B cell (primary cell): ENCODE measurements around the gene MTX2. TPM values are rescaled to one million over a fixed set of nuclear protein-coding genes. Genes with fewer than 3 reads are reported as not detected.

ENCODE experiments used
- ATAC-seq: fragments of 200-7000 bp; cut with Tn5 transposase; one replicate; pipeline ENCODE4 v1.10.0; 2021; ENCODE audit warnings: low read depth, mild to moderate bottlenecking, moderate number of reproducible peaks, moderate library complexity
- CTCF ChIA-PET: fragments of 350-600 bp; sonication (Branson Sonifier 250); formaldehyde crosslinking; loops from one replicate; lab custom pipeline; 2021; ENCODE audit warnings: antibody characterized with exemption, inconsistent platforms; lab: Charles Lee
- POLR2A ChIA-PET: fragments of 350-600 bp; sonication (Branson Sonifier 250); formaldehyde crosslinking; loops from one replicate; lab custom pipeline; 2021; ENCODE audit warnings: antibody characterized with exemption; lab: Charles Lee
- DNase-seq: peaks from one replicate; pipeline ENCODE4 v3.0.0; 2013
- H2AFZ ChIP-seq: 2 replicates; pipeline ENCODE4 v1.6.1; 2012; ENCODE audit warnings: mild to moderate bottlenecking, low read depth, low read length; ENCODE audit not compliant: insufficient read depth, poor library complexity, severe bottlenecking
- H3K27ac ChIP-seq, 2 donors: 1 replicate in 1 of 2; 2 replicates in 1 of 2; pipeline ENCODE4 v1.5.1; 2012 to 2013; ENCODE audit warnings: low read length in 2 of 2, mild to moderate bottlenecking in 2 of 2, moderate library complexity in 1 of 2
- H3K27me3 ChIP-seq, 4 experiments: fragments of 200-600 bp in 1 of 4; sonication (generic) in 1 of 4; replicated peaks in 1 of 4; 1 replicate in 2 of 4; 2 replicates in 2 of 4; pipeline versions ENCODE4 v1.6.1 to v1.7.0; 2013 to 2016; ENCODE audit warnings: low read length in 3 of 4, mild to moderate bottlenecking in 2 of 4, mixed read lengths in 1 of 4, moderate library complexity in 1 of 4; ENCODE audit not compliant: insufficient read depth in 4 of 4, control insufficient read depth in 3 of 4; ENCODE audit errors: control extremely low read depth in 1 of 4
- H3K36me3 ChIP-seq, 2 experiments: replicated peaks in 1 of 2; 1 replicate in 1 of 2; 2 replicates in 1 of 2; pipeline versions ENCODE4 v1.6.1 to v1.7.1; 2013; ENCODE audit warnings: low read length in 1 of 2; ENCODE audit not compliant: insufficient read depth in 2 of 2, control insufficient read depth in 1 of 2; ENCODE audit errors: control extremely low read depth in 1 of 2, extremely low read depth in 1 of 2
- H3K4me1 ChIP-seq, 2 donors: fragments of 200-600 bp in 1 of 2; sonication (generic) in 1 of 2; 1 replicate in 1 of 2; 2 replicates in 1 of 2; pipeline versions ENCODE4 v1.5.1 to v1.6.1; 2013 to 2017; ENCODE audit warnings: low read length in 2 of 2; ENCODE audit not compliant: control insufficient read depth in 2 of 2, insufficient read depth in 2 of 2
- H3K4me2 ChIP-seq: replicated peaks from 2 replicates; pipeline ENCODE3; 2012; ENCODE audit warnings: mild to moderate bottlenecking, low read depth, low read length; ENCODE audit not compliant: poor library complexity, severe bottlenecking
- H3K4me3 ChIP-seq, 5 experiments: fragments of 200-600 bp in 1 of 5; sonication (generic) in 1 of 5; 1 replicate in 3 of 5; 2 replicates in 2 of 5; pipeline versions ENCODE4 v1.5.1 to v1.7.0; 2011 to 2016; ENCODE audit warnings: low read length in 4 of 5, mild to moderate bottlenecking in 4 of 5, low read depth in 2 of 5, control low read depth in 1 of 5, moderate library complexity in 1 of 5; ENCODE audit not compliant: insufficient read depth in 1 of 5; ENCODE audit errors: control extremely low read depth in 1 of 5, extremely low read depth in 1 of 5
- H3K79me2 ChIP-seq: fragments of 200-600 bp; sonication (generic); one replicate; pipeline ENCODE4 v1.6.0; 2016; ENCODE audit warnings: low read length; ENCODE audit not compliant: control insufficient read depth, insufficient read depth
- H3K9ac ChIP-seq: fragments of 200-600 bp; sonication (generic); 2 replicates; pipeline ENCODE4 v1.6.1; 2017; ENCODE audit warnings: mild to moderate bottlenecking, low read length, moderate library complexity
- H3K9me3 ChIP-seq, 3 donors: one replicate each; pipeline versions ENCODE4 v1.6.1 to v1.7.1; 2013; ENCODE audit warnings: low read length in 2 of 3; ENCODE audit not compliant: control insufficient read depth in 2 of 3, insufficient read depth in 1 of 3; ENCODE audit errors: control extremely low read depth in 1 of 3
- H4K20me1 ChIP-seq: 2 replicates; pipeline ENCODE4 v1.6.0; 2012; ENCODE audit warnings: mild to moderate bottlenecking, low read length; ENCODE audit not compliant: insufficient read depth, control insufficient read depth, poor library complexity, severe bottlenecking
- H3K27ac Mint-ChIP-seq: one replicate; pipeline ENCODE4 v1.8.0; 2021; ENCODE audit warnings: mixed read lengths
- H3K27me3 Mint-ChIP-seq: one replicate; pipeline ENCODE4 v1.8.0; 2021; ENCODE audit warnings: mixed read lengths
- H3K4me1 Mint-ChIP-seq: one replicate; pipeline ENCODE4 v1.8.0; 2021; ENCODE audit warnings: mixed read lengths
- H3K4me3 Mint-ChIP-seq: one replicate; pipeline ENCODE4 v1.8.0; 2021; ENCODE audit warnings: mixed read lengths
- H3K9me3 Mint-ChIP-seq: one replicate; pipeline ENCODE4 v1.8.0; 2022; ENCODE audit warnings: mixed read lengths; ENCODE audit not compliant: insufficient read depth
- EZH2 ChIP-seq: IDR thresholded peaks from 2 replicates; pipeline ENCODE4 v1.6.1; 2012; ENCODE audit warnings: borderline replicate concordance, low read depth, mild to moderate bottlenecking, moderate library complexity, low read length; ENCODE audit not compliant: insufficient read depth, poor library complexity, severe bottlenecking
- WGBS: methylation state at CpG from one replicate; pipeline ENCODE4 v1.1.5; 2013; ENCODE audit warnings: missing lambda C conversion rate; ENCODE audit not compliant: insufficient coverage; 5-methylcytosine and 5-hydroxymethylcytosine counted together
- intact Hi-C: fragments of 100-400 bp; cut with micrococcal nuclease; formaldehyde crosslinking; loops from one replicate; pipeline ENCODE4 v1.10.0; 2022
- polyA plus RNA-seq: library from polyadenylated mRNA; depleted of rRNA; stranded (reverse); fragments of >200 nt; gene quantifications from 2 replicates; pipeline ENCODE4 v1.2.3, GENCODE V29; 2012
- total RNA-seq, 2 donors: library from RNA; stranded (reverse); fragments of 120-200 nt in 1 of 2; gene quantifications; 1 replicate in 1 of 2; 2 replicates in 1 of 2; pipeline versions ENCODE4 v1.2.3 to v1.2.4, GENCODE V29; 2013 to 2022
- TF ChIP-seq, protein P1 (sequence below): fragments of 200-600 bp; IDR thresholded peaks from one replicate; pipeline ENCODE4 v1.8.0; 2022; ENCODE audit warnings: antibody characterized with exemption, mild to moderate bottlenecking

Gene MTX2
- total and polyA plus RNA-seq, 2 donors (not counting 1 experiment from before 2014, with no cell fraction given), result 11.2 to 11.5 TPM

GRCh38 chr2:176234156-176234555, 35.1 kb upstream of the MTX2 start:
- Histone ChIP-seq H3K27me3 (peaks cover 0 to 8% (median 3%) of the 10 kb centered on the region in 4 experiments), H3K36me3 (no peaks in the 10 kb centered on the region), H3K4me2 (no peak overlapping the region), H3K9ac (no peak overlapping the region), H3K9me3 (no peaks in the 10 kb centered on the region), H2AFZ (no peak overlapping the region), H4K20me1 (no peaks in the 10 kb centered on the region), H3K4me1 (no peaks in the 10 kb centered on the region), H3K79me2 (no peaks in the 10 kb centered on the region), H3K4me3 (no peak overlapping the region), H3K27ac (no peak overlapping the region)
- Mint-ChIP-seq H3K27me3 (peaks cover 33% of the 10 kb centered on the region), H3K4me3 (no peak overlapping the region), H3K27ac (no peak overlapping the region), H3K4me1 (no peaks in the 10 kb centered on the region), H3K9me3 (no peaks in the 10 kb centered on the region)
- POLR2A ChIA-PET, result interaction anchor here (0.7 kb wide), 1 partner anchor 17 kb away, joined by 4 read pairs; no protein-coding TSS in a partner anchor
- DNase-seq, result no peak
- TF ChIP-seq, protein P1, sequence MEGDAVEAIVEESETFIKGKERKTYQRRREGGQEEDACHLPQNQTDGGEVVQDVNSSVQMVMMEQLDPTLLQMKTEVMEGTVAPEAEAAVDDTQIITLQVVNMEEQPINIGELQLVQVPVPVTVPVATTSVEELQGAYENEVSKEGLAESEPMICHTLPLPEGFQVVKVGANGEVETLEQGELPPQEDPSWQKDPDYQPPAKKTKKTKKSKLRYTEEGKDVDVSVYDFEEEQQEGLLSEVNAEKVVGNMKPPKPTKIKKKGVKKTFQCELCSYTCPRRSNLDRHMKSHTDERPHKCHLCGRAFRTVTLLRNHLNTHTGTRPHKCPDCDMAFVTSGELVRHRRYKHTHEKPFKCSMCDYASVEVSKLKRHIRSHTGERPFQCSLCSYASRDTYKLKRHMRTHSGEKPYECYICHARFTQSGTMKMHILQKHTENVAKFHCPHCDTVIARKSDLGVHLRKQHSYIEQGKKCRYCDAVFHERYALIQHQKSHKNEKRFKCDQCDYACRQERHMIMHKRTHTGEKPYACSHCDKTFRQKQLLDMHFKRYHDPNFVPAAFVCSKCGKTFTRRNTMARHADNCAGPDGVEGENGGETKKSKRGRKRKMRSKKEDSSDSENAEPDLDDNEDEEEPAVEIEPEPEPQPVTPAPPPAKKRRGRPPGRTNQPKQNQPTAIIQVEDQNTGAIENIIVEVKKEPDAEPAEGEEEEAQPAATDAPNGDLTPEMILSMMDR, result no peak
- TF ChIP-seq EZH2, result no peak
- ATAC-seq, result no peak
- intact Hi-C loops, result no loop called here
- CTCF ChIA-PET, result no interaction called here
- WGBS, result 57% methylated on average over 1 of the region's 2 CpGs

DNA sequence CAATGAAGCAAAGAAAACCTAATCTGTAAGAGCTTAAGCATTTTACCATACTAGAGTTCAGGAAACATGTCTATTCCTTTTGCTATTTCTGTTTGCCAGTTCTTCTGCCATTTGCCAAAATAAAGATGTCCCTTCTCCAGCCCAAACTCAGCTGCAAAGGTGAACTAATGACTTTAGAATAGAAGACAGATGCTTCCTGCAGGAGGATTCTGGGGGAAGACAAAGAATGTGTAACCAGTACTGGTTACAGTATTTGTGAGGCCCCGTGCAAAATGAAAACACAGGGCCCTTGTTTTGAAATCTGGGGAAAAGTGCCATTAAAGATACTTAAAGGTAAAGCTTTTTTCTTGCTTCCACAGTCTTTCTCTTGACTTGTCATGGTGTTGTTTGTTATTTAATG, 34.3 kb upstream of the MTX2 start:
- H3K4me3 Mint-ChIP-seq, result no peak overlapping the region
- H3K9me3 Mint-ChIP-seq, result no peaks in the 10 kb centered on the region
- no peaks in the 10 kb centered on the region for H4K20me1 ChIP-seq
- H3K4me1 Mint-ChIP-seq, result no peaks in the 10 kb centered on the region
- intact Hi-C loops, result no loop called here
- no peaks in the 10 kb centered on the region for H3K4me1 ChIP-seq
- H3K9ac ChIP-seq, result no peak overlapping the region
- H3K27ac Mint-ChIP-seq, result no peak overlapping the region
- 67% methylated on average over 1 of the region's 1 CpG for WGBS
- H3K36me3 ChIP-seq, result no peaks in the 10 kb centered on the region
- H3K9me3 ChIP-seq, result no peaks in the 10 kb centered on the region
- POLR2A ChIA-PET, result no interaction called here
- peaks cover 0 to 8% (median 5%) of the 10 kb centered on the region in 4 experiments for H3K27me3 ChIP-seq
- no peaks in the 10 kb centered on the region for H3K79me2 ChIP-seq
- H3K4me3 ChIP-seq, result no peak overlapping the region
- no peak overlapping the region for H3K4me2 ChIP-seq
- no peak overlapping the region for H2AFZ ChIP-seq
- TF ChIP-seq EZH2, result no peak
- TF ChIP-seq, protein P1, result no peak
- CTCF ChIA-PET, result no interaction called here
- DNase-seq, result no peak
- peaks cover 38% of the 10 kb centered on the region for H3K27me3 Mint-ChIP-seq
- H3K27ac ChIP-seq, result no peak overlapping the region
- no peak for ATAC-seq
